GM13977 (cell line): ENCODE results near the gene TFPI.

ENCODE experiments used
- DNase-seq: peaks from one replicate; pipeline ENCODE4 v3.0.0; 2012; ENCODE audit warnings: low spot score
- in situ Hi-C: fragments of 300-500 bp; cut with MboI; formaldehyde crosslinking; loops from one replicate; pipeline ENCODE4 v1.12.0; 2022; ENCODE audit warnings: low sequenced_read_pairs, low pct_unique_long_range_greater_than_20kb, mixed read lengths, inconsistent platforms; ENCODE audit not compliant: unreplicated experiment
- TF ChIP-seq, protein P1 (sequence below): IDR thresholded peaks from 2 replicates; pipeline ENCODE4 v1.5.1; 2012; ENCODE audit warnings: mild to moderate bottlenecking, control low read depth; ENCODE audit not compliant: insufficient read depth; ENCODE audit errors: extremely low read depth, missing control alignments

Gene TFPI

GRCh38 chr2:187431911-187432310, 122.3 kb downstream of the TFPI start:
- in situ Hi-C loops = loop anchor here (25.0 kb wide), 1 partner anchor 270 kb away; no protein-coding TSS in a partner anchor
- TF ChIP-seq, protein P1, sequence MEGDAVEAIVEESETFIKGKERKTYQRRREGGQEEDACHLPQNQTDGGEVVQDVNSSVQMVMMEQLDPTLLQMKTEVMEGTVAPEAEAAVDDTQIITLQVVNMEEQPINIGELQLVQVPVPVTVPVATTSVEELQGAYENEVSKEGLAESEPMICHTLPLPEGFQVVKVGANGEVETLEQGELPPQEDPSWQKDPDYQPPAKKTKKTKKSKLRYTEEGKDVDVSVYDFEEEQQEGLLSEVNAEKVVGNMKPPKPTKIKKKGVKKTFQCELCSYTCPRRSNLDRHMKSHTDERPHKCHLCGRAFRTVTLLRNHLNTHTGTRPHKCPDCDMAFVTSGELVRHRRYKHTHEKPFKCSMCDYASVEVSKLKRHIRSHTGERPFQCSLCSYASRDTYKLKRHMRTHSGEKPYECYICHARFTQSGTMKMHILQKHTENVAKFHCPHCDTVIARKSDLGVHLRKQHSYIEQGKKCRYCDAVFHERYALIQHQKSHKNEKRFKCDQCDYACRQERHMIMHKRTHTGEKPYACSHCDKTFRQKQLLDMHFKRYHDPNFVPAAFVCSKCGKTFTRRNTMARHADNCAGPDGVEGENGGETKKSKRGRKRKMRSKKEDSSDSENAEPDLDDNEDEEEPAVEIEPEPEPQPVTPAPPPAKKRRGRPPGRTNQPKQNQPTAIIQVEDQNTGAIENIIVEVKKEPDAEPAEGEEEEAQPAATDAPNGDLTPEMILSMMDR = no peak
- DNase-seq = no peak

GRCh38 chr2:187429989-187430388, 124.2 kb downstream of the TFPI start:
- in situ Hi-C loops = loop anchor here (25.0 kb wide), 1 partner anchor 268 kb away; no protein-coding TSS in a partner anchor
- DNase-seq = no peak
- TF ChIP-seq, protein P1 = no peak

- TF ChIP-seq, protein P1 = no peak
- DNase-seq = no peak
- in situ Hi-C loops = no loop called here
Measured at GRCh38 chr2:187424146-187424545, 130.1 kb downstream of the TFPI start.

- DNase-seq = no peak
- in situ Hi-C loops = no loop called here
- TF ChIP-seq, protein P1 = no peak
Measured at GRCh38 chr2:187422282-187422681, 132.0 kb downstream of the TFPI start.

GRCh38 chr2:187421519-187421918, 132.7 kb downstream of the TFPI start:
- TF ChIP-seq, protein P1 = no peak
- DNase-seq = no peak
- in situ Hi-C loops = no loop called here

GRCh38 chr2:187419808-187420207, 134.4 kb downstream of the TFPI start:
- DNase-seq = no peak
- in situ Hi-C loops = no loop called here
- TF ChIP-seq, protein P1 = no peak

DNA sequence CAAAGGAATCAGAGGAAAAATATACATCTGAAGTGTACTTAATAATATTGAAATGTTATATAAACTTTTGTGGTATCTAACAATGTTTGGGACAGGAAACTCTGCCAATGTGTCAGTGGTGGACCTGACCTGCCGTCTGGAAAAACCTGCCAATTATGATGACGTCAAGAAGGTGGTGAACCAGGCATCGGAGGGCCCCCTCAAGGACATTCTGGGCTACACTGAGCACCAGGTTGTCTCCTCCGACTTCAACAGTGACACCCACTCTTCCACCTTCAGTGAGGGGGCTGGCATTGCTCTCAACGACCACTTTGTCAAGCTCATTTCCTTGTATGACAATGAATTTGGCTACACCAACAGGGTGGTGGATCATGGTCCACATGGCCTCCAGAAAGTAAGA, 138.8 kb downstream of the TFPI start:
- in situ Hi-C loops = no loop called here
- DNase-seq = no peak
- TF ChIP-seq, protein P1 = no peak
